Activated CD8-positive, alpha-beta T cell treated with anti-CD3 and anti-CD28 coated beads for 36 hours (primary cell): ENCODE data around the gene LGALS12. TPM values are rescaled to one million over a fixed set of nuclear protein-coding genes. Genes with fewer than 3 reads are reported as not detected.

Source experiments
- ATAC-seq: fragments of 200-7000 bp; cut with Tn5 transposase; one replicate; pipeline ENCODE4 v1.10.0; 2021; ENCODE audit warnings: mild to moderate bottlenecking, moderate library complexity
- CTCF ChIA-PET: fragments of 350-600 bp; sonication (Branson Sonifier 250); formaldehyde crosslinking; loops from one replicate; lab custom pipeline; 2021; ENCODE audit warnings: antibody characterized with exemption; lab: Charles Lee
- POLR2A ChIA-PET: fragments of 350-600 bp; sonication (Branson Sonifier 250); formaldehyde crosslinking; loops from one replicate; lab custom pipeline; 2021; ENCODE audit warnings: antibody characterized with exemption; lab: Charles Lee
- DNase-seq: peaks from one replicate; pipeline ENCODE4 v3.0.0-alpha.2; 2020
- H3K27ac Mint-ChIP-seq: one replicate; pipeline ENCODE4 v1.8.0; 2021; ENCODE audit warnings: mild to moderate bottlenecking, mixed read lengths
- H3K27me3 Mint-ChIP-seq: one replicate; pipeline ENCODE4 v1.8.0; 2021; ENCODE audit warnings: mixed read lengths
- H3K36me3 Mint-ChIP-seq: one replicate; pipeline ENCODE4 v1.8.0; 2021; ENCODE audit warnings: low read depth, mixed read lengths
- H3K4me1 Mint-ChIP-seq: one replicate; pipeline ENCODE4 v1.8.0; 2021; ENCODE audit warnings: low read depth, mixed read lengths
- H3K4me3 Mint-ChIP-seq: one replicate; pipeline ENCODE4 v1.8.0; 2021; ENCODE audit warnings: mild to moderate bottlenecking, moderate library complexity, mixed read lengths
- H3K9me3 Mint-ChIP-seq: one replicate; pipeline ENCODE4 v1.8.0; 2021; ENCODE audit warnings: mixed read lengths
- intact Hi-C: fragments of 100-400 bp; cut with micrococcal nuclease; formaldehyde crosslinking; loops from one replicate; pipeline ENCODE4 v1.10.0; 2022
- total RNA-seq, 2 experiments: library from RNA; stranded (reverse); gene quantifications; one replicate each; pipeline ENCODE4 v1.2.3, GENCODE V29; 2021
- TF ChIP-seq, protein P1 (sequence below): fragments of 200-600 bp; IDR thresholded peaks from one replicate; pipeline ENCODE4 v1.8.0; 2022; ENCODE audit warnings: antibody characterized with exemption, mild to moderate bottlenecking

Gene LGALS12
- total RNA-seq, 2 experiments from 2014 or later, result not detected

DNA sequence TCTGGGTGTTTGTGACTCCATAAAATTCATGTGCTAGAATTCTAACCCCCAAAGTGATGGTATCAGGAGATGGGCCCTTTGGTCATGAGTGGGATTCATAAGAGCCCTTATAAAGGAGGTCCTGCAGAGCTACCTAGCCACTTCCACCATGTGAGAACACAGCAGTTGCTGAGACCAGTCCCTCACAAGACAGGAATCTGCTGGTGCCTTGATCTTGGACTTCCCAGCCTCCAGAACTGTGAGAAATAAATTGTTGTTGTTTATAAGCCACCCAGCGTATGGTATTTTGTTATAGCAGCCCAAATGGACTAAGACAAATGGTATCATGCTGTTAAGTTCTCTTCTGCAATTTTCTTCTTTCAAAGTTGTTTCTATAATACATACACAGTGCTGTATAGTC is 13.4 kb upstream of the LGALS12 start:
- H3K27ac Mint-ChIP-seq, result no peak overlapping the region
- no peaks in the 10 kb centered on the region for H3K9me3 Mint-ChIP-seq
- no peaks in the 10 kb centered on the region for H3K36me3 Mint-ChIP-seq
- H3K27me3 Mint-ChIP-seq, result peaks cover 23% of the 10 kb centered on the region
- ChIA-PET POLR2A (no interaction called here), CTCF (interaction anchor here (5.3 kb wide), 1 partner anchor 13 kb away, joined by 47 read pairs; no protein-coding TSS in a partner anchor)
- no peak overlapping the region for H3K4me3 Mint-ChIP-seq
- intact Hi-C loops, result no loop called here
- ATAC-seq, result no peak
- H3K4me1 Mint-ChIP-seq, result peaks cover 9% of the 10 kb centered on the region
- TF ChIP-seq, protein P1, sequence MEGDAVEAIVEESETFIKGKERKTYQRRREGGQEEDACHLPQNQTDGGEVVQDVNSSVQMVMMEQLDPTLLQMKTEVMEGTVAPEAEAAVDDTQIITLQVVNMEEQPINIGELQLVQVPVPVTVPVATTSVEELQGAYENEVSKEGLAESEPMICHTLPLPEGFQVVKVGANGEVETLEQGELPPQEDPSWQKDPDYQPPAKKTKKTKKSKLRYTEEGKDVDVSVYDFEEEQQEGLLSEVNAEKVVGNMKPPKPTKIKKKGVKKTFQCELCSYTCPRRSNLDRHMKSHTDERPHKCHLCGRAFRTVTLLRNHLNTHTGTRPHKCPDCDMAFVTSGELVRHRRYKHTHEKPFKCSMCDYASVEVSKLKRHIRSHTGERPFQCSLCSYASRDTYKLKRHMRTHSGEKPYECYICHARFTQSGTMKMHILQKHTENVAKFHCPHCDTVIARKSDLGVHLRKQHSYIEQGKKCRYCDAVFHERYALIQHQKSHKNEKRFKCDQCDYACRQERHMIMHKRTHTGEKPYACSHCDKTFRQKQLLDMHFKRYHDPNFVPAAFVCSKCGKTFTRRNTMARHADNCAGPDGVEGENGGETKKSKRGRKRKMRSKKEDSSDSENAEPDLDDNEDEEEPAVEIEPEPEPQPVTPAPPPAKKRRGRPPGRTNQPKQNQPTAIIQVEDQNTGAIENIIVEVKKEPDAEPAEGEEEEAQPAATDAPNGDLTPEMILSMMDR, result no peak
- no peak for DNase-seq

DNA sequence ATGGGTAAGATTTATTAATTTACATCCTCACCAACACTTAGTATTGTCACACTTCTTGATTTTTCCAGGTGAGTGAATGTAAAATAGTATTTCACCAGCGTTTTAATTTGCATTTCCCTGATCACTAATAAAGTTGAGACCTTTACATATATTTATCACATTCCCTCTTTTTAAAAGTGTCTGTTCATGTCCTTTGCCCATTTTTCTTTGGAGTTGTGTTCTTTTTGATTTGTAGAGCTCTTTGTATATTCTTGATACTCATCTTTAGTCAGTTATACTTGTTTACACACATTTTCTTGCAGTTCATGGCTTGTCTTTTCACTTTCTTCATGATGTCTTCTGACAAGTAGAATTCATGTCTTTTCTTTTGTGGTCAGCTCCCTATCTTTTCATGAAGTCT is 12.8 kb upstream of the LGALS12 start:
- no peak overlapping the region for H3K4me3 Mint-ChIP-seq
- H3K9me3 Mint-ChIP-seq, result no peaks in the 10 kb centered on the region
- H3K27ac Mint-ChIP-seq, result no peak overlapping the region
- ChIA-PET CTCF (interaction anchor here (5.3 kb wide), 1 partner anchor 14 kb away, joined by 47 read pairs; no protein-coding TSS in a partner anchor), POLR2A (no interaction called here)
- TF ChIP-seq, protein P1, result no peak
- no peaks in the 10 kb centered on the region for H3K36me3 Mint-ChIP-seq
- H3K4me1 Mint-ChIP-seq, result peaks cover 9% of the 10 kb centered on the region
- peaks cover 23% of the 10 kb centered on the region for H3K27me3 Mint-ChIP-seq
- no peak for ATAC-seq
- intact Hi-C loops, result no loop called here
- no peak for DNase-seq

DNA sequence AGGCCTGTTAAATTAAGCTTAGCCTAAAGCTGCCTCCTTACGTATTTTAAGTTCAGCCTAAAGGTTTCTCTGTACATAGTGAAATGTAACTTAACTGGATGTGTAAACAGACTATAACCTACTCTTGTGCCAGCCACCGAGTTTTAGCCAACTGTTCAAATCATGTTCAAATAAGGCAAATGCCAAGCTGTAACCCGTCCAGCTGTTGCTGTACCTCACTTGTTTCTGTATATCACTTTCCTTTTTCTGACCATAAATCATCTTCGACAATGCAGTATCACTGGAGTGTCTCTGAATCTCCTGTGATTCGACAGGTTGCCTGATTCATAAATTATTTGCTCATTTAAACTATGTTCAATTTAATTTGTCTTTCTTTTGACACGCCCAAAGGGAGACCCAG is 10.9 kb upstream of the LGALS12 start:
- H3K27ac Mint-ChIP-seq, result no peak overlapping the region
- CTCF ChIA-PET, result interaction anchor here (1.4 kb wide), 1 partner anchor 16 kb away, joined by 4 read pairs; no protein-coding TSS in a partner anchor
- POLR2A ChIA-PET, result no interaction called here
- no peak overlapping the region for H3K4me3 Mint-ChIP-seq
- ATAC-seq, result no peak
- TF ChIP-seq, protein P1, result no peak
- H3K27me3 Mint-ChIP-seq, result peaks cover 24% of the 10 kb centered on the region
- DNase-seq, result no peak
- intact Hi-C loops, result no loop called here
- peaks cover 10% of the 10 kb centered on the region for H3K9me3 Mint-ChIP-seq
- H3K36me3 Mint-ChIP-seq, result no peaks in the 10 kb centered on the region
- peaks cover 9% of the 10 kb centered on the region for H3K4me1 Mint-ChIP-seq

DNA sequence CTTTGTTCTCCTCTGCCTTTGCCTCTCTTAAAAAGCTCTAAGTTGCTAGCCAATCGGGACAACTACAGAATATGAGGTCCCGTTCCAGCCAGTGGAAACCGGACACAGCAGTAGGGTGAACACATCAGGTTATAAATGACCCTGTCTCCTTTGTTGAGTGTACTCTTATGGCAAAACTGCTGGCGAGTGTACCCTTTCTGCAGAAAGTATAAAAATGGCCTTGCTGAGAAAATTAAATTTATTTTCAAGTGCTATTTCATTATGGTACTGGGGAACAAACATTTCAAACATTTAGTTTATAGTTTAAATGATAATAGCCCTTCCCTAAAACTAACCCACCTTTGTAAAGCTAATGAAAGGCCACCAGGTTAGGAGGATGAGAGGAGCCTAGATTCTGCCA is 6.0 kb upstream of the LGALS12 start:
- DNase-seq (no peak), ATAC-seq (no peak)
- TF ChIP-seq, protein P1, result no peak
- Mint-ChIP-seq H3K27me3 (peaks cover 4% of the 10 kb centered on the region), H3K36me3 (peaks cover 3% of the 10 kb centered on the region), H3K4me1 (peaks cover 4% of the 10 kb centered on the region), H3K27ac (no peak overlapping the region), H3K9me3 (peaks cover 23% of the 10 kb centered on the region), H3K4me3 (no peak overlapping the region)
- intact Hi-C loops, result no loop called here
- ChIA-PET POLR2A (no interaction called here), CTCF (interaction anchor here (1.0 kb wide), 1 partner anchor 140 kb away, joined by 3 read pairs; no protein-coding TSS in a partner anchor)

DNA sequence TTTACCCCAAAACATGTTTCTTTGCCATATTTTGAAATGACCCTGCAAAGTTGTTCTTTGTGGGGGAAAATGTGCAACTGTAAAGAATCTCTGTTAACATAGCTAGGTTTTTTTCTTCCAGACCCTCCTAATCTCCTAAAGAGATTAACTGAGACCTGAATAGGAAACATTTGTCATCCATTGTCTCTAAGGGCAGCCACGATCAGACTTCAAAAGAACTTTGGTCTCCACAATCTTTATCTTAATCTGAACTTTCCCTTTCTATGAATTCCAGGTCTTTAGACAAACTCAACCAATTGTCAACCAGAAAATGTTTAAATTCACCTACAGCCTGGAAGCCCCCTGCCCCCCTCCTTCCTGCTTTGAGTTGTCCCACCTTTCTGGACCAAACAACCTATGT is 4.6 kb upstream of the LGALS12 start:
- no peak overlapping the region for H3K27ac Mint-ChIP-seq
- peaks cover 2% of the 10 kb centered on the region for H3K27me3 Mint-ChIP-seq
- no peak overlapping the region for H3K4me3 Mint-ChIP-seq
- ATAC-seq, result no peak
- ChIA-PET CTCF (no interaction called here), POLR2A (no interaction called here)
- peaks cover 23% of the 10 kb centered on the region for H3K9me3 Mint-ChIP-seq
- H3K4me1 Mint-ChIP-seq, result peaks cover 4% of the 10 kb centered on the region
- TF ChIP-seq, protein P1, result no peak
- intact Hi-C loops, result no loop called here
- DNase-seq, result no peak
- H3K36me3 Mint-ChIP-seq, result peaks cover 3% of the 10 kb centered on the region
